ENCODE measurements around the gene HIC2.
"Not testable (repeated sequence)": the region's sequence is repeated elsewhere in the genome, so short reads cannot be mapped to it uniquely, and the experiment has no call there.

HIC2 gene

DNA sequence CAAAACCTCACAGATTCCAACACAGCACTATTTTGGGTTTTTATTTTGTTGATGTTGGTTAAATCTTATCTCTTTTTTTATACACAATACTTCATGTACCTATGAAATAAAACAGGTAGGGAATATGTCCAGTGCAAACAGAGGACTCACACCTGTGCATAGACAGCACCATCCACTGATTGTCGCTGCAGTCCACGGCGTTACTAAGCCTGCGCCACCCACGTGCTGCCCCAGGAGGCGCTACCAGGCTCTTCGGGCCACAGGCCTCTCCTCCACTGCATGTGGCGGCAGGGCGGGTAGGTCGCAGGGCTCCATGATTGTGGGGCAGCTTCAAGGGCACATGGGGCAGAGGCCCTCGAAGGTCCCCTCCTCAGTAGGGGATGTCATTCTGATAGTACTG lies 55.8 kb downstream of the HIC2 start:
- not testable (repeated sequence) for H3K18ac ChIP-seq (ENCODE audit: low read depth in 1 of 2, low read length in 2 of 2); H3K36me3 ChIP-seq (ENCODE audit: control insufficient read depth in 1 of 2, insufficient read depth in 2 of 2, low read depth in 1 of 2, low read length in 2 of 2); H4K91ac ChIP-seq (ENCODE audit: low read length); H4K8ac ChIP-seq (ENCODE audit: low read length); H3K4me2 ChIP-seq (ENCODE audit: low read length, poor library complexity, severe bottlenecking); H3K27ac ChIP-seq (ENCODE audit: low read length, poor library complexity, severe bottlenecking); H2BK12ac ChIP-seq (ENCODE audit: low read length in 2 of 2); H2AK5ac ChIP-seq (ENCODE audit: low read length, severe bottlenecking); H3K14ac ChIP-seq (ENCODE audit: low read length in 2 of 2); H3K9me3 ChIP-seq (ENCODE audit: control insufficient read depth, low read length); H3K23ac ChIP-seq (ENCODE audit: low read length in 2 of 2); H2BK120ac ChIP-seq (ENCODE audit: low read depth, low read length); H2BK5ac ChIP-seq (ENCODE audit: low read depth, low read length, poor library complexity, severe bottlenecking); H3K4me1 ChIP-seq (ENCODE audit: control insufficient read depth, insufficient read depth, low read depth, low read length); DNase-seq; H2AFZ ChIP-seq (ENCODE audit: low read depth, low read length); H3K27me3 ChIP-seq (ENCODE audit: control insufficient read depth in 1 of 2, insufficient read depth in 1 of 2, low read length in 2 of 2); H3K79me1 ChIP-seq (replicated peaks; ENCODE audit: low read length, poor library complexity, severe bottlenecking); H2BK15ac ChIP-seq (ENCODE audit: low read depth, poor library complexity, severe bottlenecking); H3K4me3 ChIP-seq (ENCODE audit: insufficient read depth in 1 of 2, low read depth in 1 of 2, low read length in 2 of 2); H3K4ac ChIP-seq (ENCODE audit: low read depth in 1 of 2, low read length in 2 of 2); H3K9ac ChIP-seq (ENCODE audit: low read length)
- no CpG with 5 or more reads among the region's 11 CpGs for WGBS

- H3K4me2 ChIP-seq (ENCODE audit: low read length, poor library complexity, severe bottlenecking); H3K9ac ChIP-seq (ENCODE audit: low read length); H3K18ac ChIP-seq (ENCODE audit: low read depth in 1 of 2, low read length in 2 of 2); H3K23ac ChIP-seq (ENCODE audit: low read length in 2 of 2); H3K4me3 ChIP-seq (ENCODE audit: insufficient read depth in 1 of 2, low read depth in 1 of 2, low read length in 2 of 2); H3K27ac ChIP-seq (ENCODE audit: low read length, poor library complexity, severe bottlenecking); H4K8ac ChIP-seq (ENCODE audit: low read length); H2BK5ac ChIP-seq (ENCODE audit: low read depth, low read length, poor library complexity, severe bottlenecking); H4K91ac ChIP-seq (ENCODE audit: low read length); H3K9me3 ChIP-seq (ENCODE audit: control insufficient read depth, low read length); H3K14ac ChIP-seq (ENCODE audit: low read length in 2 of 2); H3K36me3 ChIP-seq (ENCODE audit: control insufficient read depth in 1 of 2, insufficient read depth in 2 of 2, low read depth in 1 of 2, low read length in 2 of 2); H2BK12ac ChIP-seq (ENCODE audit: low read length in 2 of 2); H2AK5ac ChIP-seq (ENCODE audit: low read length, severe bottlenecking); H3K4ac ChIP-seq (ENCODE audit: low read depth in 1 of 2, low read length in 2 of 2); H3K79me1 ChIP-seq (replicated peaks; ENCODE audit: low read length, poor library complexity, severe bottlenecking); H2BK15ac ChIP-seq (ENCODE audit: low read depth, poor library complexity, severe bottlenecking); H3K27me3 ChIP-seq (ENCODE audit: control insufficient read depth in 1 of 2, insufficient read depth in 1 of 2, low read length in 2 of 2); H2AFZ ChIP-seq (ENCODE audit: low read depth, low read length); H2BK120ac ChIP-seq (ENCODE audit: low read depth, low read length); DNase-seq; H3K4me1 ChIP-seq (ENCODE audit: control insufficient read depth, insufficient read depth, low read depth, low read length): not testable (repeated sequence)
- no CpG with 5 or more reads among the region's 13 CpGs for WGBS
These were observed 56.5 kb downstream of the HIC2 start for GRCh38 chr22:21473664-21474063.

GRCh38 chr22:21484039-21484438 lies 66.9 kb downstream of the HIC2 start:
- H2BK120ac ChIP-seq (ENCODE audit: low read depth, low read length); H3K4ac ChIP-seq (ENCODE audit: low read depth in 1 of 2, low read length in 2 of 2); H3K79me1 ChIP-seq (replicated peaks; ENCODE audit: low read length, poor library complexity, severe bottlenecking); H3K9me3 ChIP-seq (ENCODE audit: control insufficient read depth, low read length); DNase-seq; H3K4me1 ChIP-seq (ENCODE audit: control insufficient read depth, insufficient read depth, low read depth, low read length); H2AK5ac ChIP-seq (ENCODE audit: low read length, severe bottlenecking); H2BK15ac ChIP-seq (ENCODE audit: low read depth, poor library complexity, severe bottlenecking); H3K14ac ChIP-seq (ENCODE audit: low read length in 2 of 2); H3K27ac ChIP-seq (ENCODE audit: low read length, poor library complexity, severe bottlenecking); H3K23ac ChIP-seq (ENCODE audit: low read length in 2 of 2); H3K36me3 ChIP-seq (ENCODE audit: control insufficient read depth in 1 of 2, insufficient read depth in 2 of 2, low read depth in 1 of 2, low read length in 2 of 2); H3K27me3 ChIP-seq (ENCODE audit: control insufficient read depth in 1 of 2, insufficient read depth in 1 of 2, low read length in 2 of 2); H3K4me2 ChIP-seq (ENCODE audit: low read length, poor library complexity, severe bottlenecking); H3K9ac ChIP-seq (ENCODE audit: low read length); H4K91ac ChIP-seq (ENCODE audit: low read length); H2BK5ac ChIP-seq (ENCODE audit: low read depth, low read length, poor library complexity, severe bottlenecking); H3K4me3 ChIP-seq (ENCODE audit: insufficient read depth in 1 of 2, low read depth in 1 of 2, low read length in 2 of 2); H3K18ac ChIP-seq (ENCODE audit: low read depth in 1 of 2, low read length in 2 of 2); H2AFZ ChIP-seq (ENCODE audit: low read depth, low read length); H4K8ac ChIP-seq (ENCODE audit: low read length); H2BK12ac ChIP-seq (ENCODE audit: low read length in 2 of 2): not testable (repeated sequence)
- 93% methylated on average over 2 of the region's 14 CpGs for WGBS

GRCh38 chr22:21487723-21488122 lies 70.6 kb downstream of the HIC2 start:
- WGBS, result no CpG with 5 or more reads among the region's 17 CpGs
- DNase-seq; H3K4me3 ChIP-seq (ENCODE audit: insufficient read depth in 1 of 2, low read depth in 1 of 2, low read length in 2 of 2); H3K9me3 ChIP-seq (ENCODE audit: control insufficient read depth, low read length); H2AK5ac ChIP-seq (ENCODE audit: low read length, severe bottlenecking); H4K8ac ChIP-seq (ENCODE audit: low read length); H3K27me3 ChIP-seq (ENCODE audit: control insufficient read depth in 1 of 2, insufficient read depth in 1 of 2, low read length in 2 of 2); H3K4me2 ChIP-seq (ENCODE audit: low read length, poor library complexity, severe bottlenecking); H2BK120ac ChIP-seq (ENCODE audit: low read depth, low read length); H2BK12ac ChIP-seq (ENCODE audit: low read length in 2 of 2); H3K4me1 ChIP-seq (ENCODE audit: control insufficient read depth, insufficient read depth, low read depth, low read length); H2BK5ac ChIP-seq (ENCODE audit: low read depth, low read length, poor library complexity, severe bottlenecking); H3K36me3 ChIP-seq (ENCODE audit: control insufficient read depth in 1 of 2, insufficient read depth in 2 of 2, low read depth in 1 of 2, low read length in 2 of 2); H3K4ac ChIP-seq (ENCODE audit: low read depth in 1 of 2, low read length in 2 of 2); H3K18ac ChIP-seq (ENCODE audit: low read depth in 1 of 2, low read length in 2 of 2); H3K27ac ChIP-seq (ENCODE audit: low read length, poor library complexity, severe bottlenecking); H2AFZ ChIP-seq (ENCODE audit: low read depth, low read length); H3K9ac ChIP-seq (ENCODE audit: low read length); H3K14ac ChIP-seq (ENCODE audit: low read length in 2 of 2); H2BK15ac ChIP-seq (ENCODE audit: low read depth, poor library complexity, severe bottlenecking); H4K91ac ChIP-seq (ENCODE audit: low read length); H3K23ac ChIP-seq (ENCODE audit: low read length in 2 of 2); H3K79me1 ChIP-seq (replicated peaks; ENCODE audit: low read length, poor library complexity, severe bottlenecking): not testable (repeated sequence)

Measured in mesenchymal stem cell (in vitro differentiated cells and primary cell).